Glutamatergic neuron (in vitro differentiated cells): ENCODE measurements around the gene SULT2B1. TPM values are rescaled to one million over a fixed set of nuclear protein-coding genes. Genes with fewer than 3 reads are reported as not detected.
"Not testable (repeated sequence)": the region's sequence is repeated elsewhere in the genome, so short reads cannot be mapped to it uniquely, and the experiment has no call there.

Experiments
- DNase-seq: peaks from one replicate; pipeline ENCODE4 v3.0.0; 2022
- H3K27ac Mint-ChIP-seq: one replicate; pipeline ENCODE4 v1.8.0; 2020; ENCODE audit warnings: mild to moderate bottlenecking, mixed read lengths, inconsistent platforms; ENCODE audit not compliant: unreplicated experiment
- H3K27me3 Mint-ChIP-seq: one replicate; pipeline ENCODE4 v1.8.0; 2020; ENCODE audit warnings: mild to moderate bottlenecking, moderate library complexity, mixed read lengths, inconsistent platforms; ENCODE audit not compliant: unreplicated experiment
- H3K36me3 Mint-ChIP-seq: one replicate; pipeline ENCODE4 v1.8.0; 2020; ENCODE audit warnings: mild to moderate bottlenecking, mixed read lengths, inconsistent platforms; ENCODE audit not compliant: unreplicated experiment
- H3K4me1 Mint-ChIP-seq: one replicate; pipeline ENCODE4 v1.8.0; 2020; ENCODE audit warnings: mild to moderate bottlenecking, low read depth, mixed read lengths, inconsistent platforms; ENCODE audit not compliant: unreplicated experiment
- H3K4me3 Mint-ChIP-seq: one replicate; pipeline ENCODE4 v1.8.0; 2020; ENCODE audit warnings: mild to moderate bottlenecking, mixed read lengths, inconsistent platforms; ENCODE audit not compliant: unreplicated experiment
- H3K9me3 Mint-ChIP-seq: one replicate; pipeline ENCODE4 v1.8.0; 2020; ENCODE audit warnings: mild to moderate bottlenecking, moderate library complexity, mixed read lengths, inconsistent platforms; ENCODE audit not compliant: unreplicated experiment
- total RNA-seq: library from RNA; stranded (reverse); fragmentation: NEBNext Ultra II Directional; extraction: Animal tissue kit (Norgen Biotek cat#: 25700); gene quantifications from one replicate; pipeline ENCODE4 v1.2.1, GENCODE V29; 2021; ENCODE audit not compliant: unreplicated experiment
- TF ChIP-seq, protein P1 (sequence below): fragments of 200-600 bp; sonication (generic); IDR thresholded peaks from one replicate; pipeline ENCODE4 v1.5.0; 2021; ENCODE audit not compliant: partially characterized antibody, unreplicated experiment

The SULT2B1 gene
- total RNA-seq, 1 donor from 2014 or later: not detected

DNA sequence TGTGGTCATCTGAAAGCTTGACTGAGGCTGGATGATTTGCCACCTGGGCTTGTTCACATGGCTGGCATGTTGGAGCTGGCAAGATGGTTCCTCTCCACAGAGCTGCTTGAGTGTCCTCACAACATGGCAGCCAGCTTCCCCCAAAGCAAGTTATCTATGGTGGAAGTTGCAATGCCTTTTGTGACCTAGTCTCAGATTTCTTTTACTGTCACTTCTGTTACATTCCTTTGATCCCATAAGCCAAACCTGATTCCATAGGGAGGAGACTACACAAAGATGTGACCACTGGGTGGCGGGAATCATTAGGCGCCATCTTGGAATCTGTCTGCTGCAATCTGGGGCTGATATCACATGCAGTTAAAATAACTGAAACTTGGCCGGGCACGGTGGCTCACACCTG is 22.8 kb upstream of the SULT2B1 start:
- peaks cover 5% of the 10 kb centered on the region for H3K36me3 Mint-ChIP-seq

GRCh38 chr19:48530066-48530720 is 21.8 kb upstream of the SULT2B1 start:
- DNase-seq: peak; percentile 64
- Mint-ChIP-seq H3K27me3 (peaks cover 3% of the 10 kb centered on the region), H3K4me3 (peak overlapping the region; percentile 73), H3K36me3 (peaks cover 3% of the 10 kb centered on the region), H3K4me1 (peaks cover 5% of the 10 kb centered on the region), H3K27ac (peak overlapping the region; percentile 48), H3K9me3 (peaks cover 2% of the 10 kb centered on the region)
- TF ChIP-seq, protein P1, sequence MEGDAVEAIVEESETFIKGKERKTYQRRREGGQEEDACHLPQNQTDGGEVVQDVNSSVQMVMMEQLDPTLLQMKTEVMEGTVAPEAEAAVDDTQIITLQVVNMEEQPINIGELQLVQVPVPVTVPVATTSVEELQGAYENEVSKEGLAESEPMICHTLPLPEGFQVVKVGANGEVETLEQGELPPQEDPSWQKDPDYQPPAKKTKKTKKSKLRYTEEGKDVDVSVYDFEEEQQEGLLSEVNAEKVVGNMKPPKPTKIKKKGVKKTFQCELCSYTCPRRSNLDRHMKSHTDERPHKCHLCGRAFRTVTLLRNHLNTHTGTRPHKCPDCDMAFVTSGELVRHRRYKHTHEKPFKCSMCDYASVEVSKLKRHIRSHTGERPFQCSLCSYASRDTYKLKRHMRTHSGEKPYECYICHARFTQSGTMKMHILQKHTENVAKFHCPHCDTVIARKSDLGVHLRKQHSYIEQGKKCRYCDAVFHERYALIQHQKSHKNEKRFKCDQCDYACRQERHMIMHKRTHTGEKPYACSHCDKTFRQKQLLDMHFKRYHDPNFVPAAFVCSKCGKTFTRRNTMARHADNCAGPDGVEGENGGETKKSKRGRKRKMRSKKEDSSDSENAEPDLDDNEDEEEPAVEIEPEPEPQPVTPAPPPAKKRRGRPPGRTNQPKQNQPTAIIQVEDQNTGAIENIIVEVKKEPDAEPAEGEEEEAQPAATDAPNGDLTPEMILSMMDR: no peak

More for the DNA sequence above, 22.8 kb upstream of the SULT2B1 start:
- H3K27ac Mint-ChIP-seq: no peak overlapping the region
- H3K9me3 Mint-ChIP-seq: peaks cover 2% of the 10 kb centered on the region
- H3K4me3 Mint-ChIP-seq: no peak overlapping the region
- H3K4me1 Mint-ChIP-seq: peaks cover 5% of the 10 kb centered on the region
- H3K27me3 Mint-ChIP-seq: peaks cover 3% of the 10 kb centered on the region
- no peak for DNase-seq
- TF ChIP-seq, protein P1: no peak

DNA sequence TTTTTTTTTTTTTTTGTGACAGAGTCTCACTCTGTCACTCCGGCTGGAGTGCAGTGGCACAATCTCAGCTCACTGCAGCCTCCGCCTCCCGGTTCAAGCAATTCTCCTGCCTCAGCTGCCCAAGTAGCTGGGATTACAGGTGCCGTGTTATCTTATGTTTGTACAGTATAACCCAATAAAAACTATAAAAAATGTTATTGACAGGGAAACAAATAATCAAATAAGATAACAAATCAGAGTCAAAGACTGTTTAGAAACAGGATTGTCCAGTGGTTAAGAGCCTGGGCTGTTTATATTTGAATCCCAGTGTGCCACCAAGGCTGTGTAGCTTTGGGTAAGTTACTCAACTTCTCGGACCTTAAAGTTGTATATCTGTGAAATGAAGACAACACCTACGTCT is 21.2 kb upstream of the SULT2B1 start:
- Mint-ChIP-seq H3K27ac (peak overlapping the region; percentile 48), H3K27me3 (peaks cover 3% of the 10 kb centered on the region), H3K9me3 (peaks cover 2% of the 10 kb centered on the region), H3K36me3 (peaks cover 3% of the 10 kb centered on the region), H3K4me3 (no peak overlapping the region), H3K4me1 (peaks cover 5% of the 10 kb centered on the region)
- TF ChIP-seq, protein P1: no peak
- no peak for DNase-seq

- no peak for DNase-seq
- TF ChIP-seq, protein P1: no peak
- Mint-ChIP-seq H3K36me3 (peaks cover 3% of the 10 kb centered on the region), H3K27me3 (no peaks in the 10 kb centered on the region), H3K9me3 (no peaks in the 10 kb centered on the region), H3K4me1 (peaks cover 5% of the 10 kb centered on the region), H3K27ac (no peak overlapping the region), H3K4me3 (no peak overlapping the region)
These were observed 18.2 kb upstream of the SULT2B1 start for GRCh38 chr19:48533770-48534169.

GRCh38 chr19:48537541-48537940 is 14.4 kb upstream of the SULT2B1 start:
- H3K4me1 Mint-ChIP-seq: no peaks in the 10 kb centered on the region
- H3K36me3 Mint-ChIP-seq: no peaks in the 10 kb centered on the region
- TF ChIP-seq, protein P1: no peak
- H3K27ac Mint-ChIP-seq: no peak overlapping the region
- no peak overlapping the region for H3K4me3 Mint-ChIP-seq
- H3K27me3 Mint-ChIP-seq: peaks cover 2% of the 10 kb centered on the region
- H3K9me3 Mint-ChIP-seq: peaks cover 1% of the 10 kb centered on the region
- no peak for DNase-seq

DNA sequence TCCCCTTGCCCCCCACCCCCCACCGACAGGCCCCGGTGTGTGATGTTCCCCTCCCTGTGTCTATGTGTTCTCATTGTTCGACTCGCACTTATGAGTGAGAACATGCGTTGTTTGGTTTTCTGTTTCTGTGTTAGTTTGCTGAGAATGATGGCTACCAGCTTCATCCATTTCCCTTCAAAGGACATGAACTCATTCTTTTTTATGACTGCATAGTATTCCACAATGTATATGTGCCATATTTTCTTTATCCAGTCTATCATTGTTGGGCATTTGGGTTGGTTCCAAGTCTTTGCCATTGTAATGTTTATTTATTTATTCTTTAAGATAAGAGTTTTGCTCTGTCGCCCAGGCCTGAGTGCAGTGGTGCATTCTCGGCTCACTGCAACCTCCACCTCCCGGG is 13.9 kb upstream of the SULT2B1 start:
- not testable (repeated sequence) for H3K27ac Mint-ChIP-seq, H3K9me3 Mint-ChIP-seq, H3K4me1 Mint-ChIP-seq, H3K36me3 Mint-ChIP-seq, DNase-seq, H3K27me3 Mint-ChIP-seq, H3K4me3 Mint-ChIP-seq
